AG04449 (cell line): ENCODE results near the gene FAT4.

Experiments
- CTCF ChIA-PET: fragments of 350-600 bp; formaldehyde crosslinking; extraction: SDS; loops from one replicate; lab custom pipeline; 2021; ENCODE audit warnings: antibody characterized with exemption; lab: Yijun Ruan, JAX
- POLR2A ChIA-PET: fragments of 400-600, 350-600 bp; formaldehyde crosslinking; extraction: SDS; loops from one replicate; lab custom pipeline; 2020; ENCODE audit warnings: antibody characterized with exemption, inconsistent platforms; lab: Yijun Ruan, JAX
- DNase-seq: peaks from one replicate; pipeline ENCODE4 v3.0.0-alpha.2; 2010; ENCODE audit warnings: low read depth, low spot score
- H3K4me3 ChIP-seq: 2 replicates; pipeline ENCODE4 v1.5.1; 2011; ENCODE audit warnings: low read depth, mild to moderate bottlenecking, control low read depth, low read length
- CTCF ChIP-seq: IDR thresholded peaks from one replicate; pipeline ENCODE4 v1.5.1; 2011; ENCODE audit warnings: mild to moderate bottlenecking, moderate library complexity, low read length, control low read depth, inconsistent platforms; ENCODE audit not compliant: insufficient read depth; ENCODE audit errors: missing control alignments

Gene FAT4

GRCh38 chr4:125303821-125304220 is 10.9 kb upstream of the FAT4 start:
- no peak for DNase-seq
- POLR2A ChIA-PET, result no interaction called here
- CTCF ChIA-PET, result interaction anchor here (1.2 to 1.8 kb wide), 2 partner anchors 10 to 20 kb away, joined by 4 to 12 read pairs; no protein-coding TSS in a partner anchor
- no peak for TF ChIP-seq CTCF
- no peak overlapping the region for H3K4me3 ChIP-seq

GRCh38 chr4:125306112-125306511 is 8.6 kb upstream of the FAT4 start:
- CTCF ChIA-PET, result no interaction called here
- POLR2A ChIA-PET, result no interaction called here
- DNase-seq, result no peak
- TF ChIP-seq CTCF, result no peak
- no peak overlapping the region for H3K4me3 ChIP-seq

- TF ChIP-seq CTCF, result no peak
- ChIA-PET POLR2A (no interaction called here), CTCF (no interaction called here)
- no peak for DNase-seq
- H3K4me3 ChIP-seq, result no peak overlapping the region
Observed at GRCh38 chr4:125306533-125306932, 8.2 kb upstream of the FAT4 start.

- no peak for TF ChIP-seq CTCF
- CTCF ChIA-PET, result interaction anchor here (0.7 kb wide), 1 partner anchor 23 kb away, joined by 5 read pairs; no protein-coding TSS in a partner anchor
- DNase-seq, result no peak
- H3K4me3 ChIP-seq, result no peak overlapping the region
- POLR2A ChIA-PET, result no interaction called here
Observed at GRCh38 chr4:125311503-125311902, 3.3 kb upstream of the FAT4 start.

GRCh38 chr4:125313497-125313896 is 1.3 kb upstream of the FAT4 start:
- ChIA-PET POLR2A (interaction anchor here (0.5 to 0.7 kb wide), 3 partner anchors 11 to 1283 kb away, joined by 3 read pairs; no protein-coding TSS in a partner anchor), CTCF (interaction anchor here (0.6 to 2.5 kb wide), 35 partner anchors 8 to 1295 kb away, joined by 3 to 13 read pairs (median 3); no protein-coding TSS in a partner anchor)
- TF ChIP-seq CTCF, result peak; percentile 73
- H3K4me3 ChIP-seq, result no peak overlapping the region
- DNase-seq, result peak; percentile 68

GRCh38 chr4:125313989-125314667 is 627 bp upstream of the FAT4 start:
- POLR2A ChIA-PET, result interaction anchor here (0.5 to 1.3 kb wide), 6 partner anchors 10 to 1282 kb away, joined by 3 to 4 read pairs (median 3); no protein-coding TSS in a partner anchor
- no peak for TF ChIP-seq CTCF
- peak overlapping the region; percentile 90 for H3K4me3 ChIP-seq
- CTCF ChIA-PET, result interaction anchor here (0.6 to 2.5 kb wide), 32 partner anchors 8 to 1294 kb away, joined by 3 to 13 read pairs (median 3); no protein-coding TSS in a partner anchor
- DNase-seq, result no peak
